GM19438 (cell line): ENCODE results near the gene AFAP1.

Source experiments
- ATAC-seq: cut with Tn5 transposase; IDR thresholded peaks from one replicate; pipeline ENCODE4 v1.9.1; 2021; ENCODE audit warnings: low read depth; ENCODE audit not compliant: unreplicated experiment

AFAP1 gene

GRCh38 chr4:7795983-7796382, 143.7 kb downstream of the AFAP1 start:
- no peak for ATAC-seq

GRCh38 chr4:7793186-7793585, 146.5 kb downstream of the AFAP1 start:
- ATAC-seq = no peak

- ATAC-seq = no peak
These were observed 147.0 kb downstream of the AFAP1 start for GRCh38 chr4:7792616-7793015.

- no peak for ATAC-seq
These were observed 148.7 kb downstream of the AFAP1 start for GRCh38 chr4:7790999-7791398.

- no peak for ATAC-seq
These were observed 149.6 kb downstream of the AFAP1 start for GRCh38 chr4:7790023-7790422.

GRCh38 chr4:7788694-7789425, 150.8 kb downstream of the AFAP1 start:
- no peak for ATAC-seq

- no peak for ATAC-seq
These were observed 151.5 kb downstream of the AFAP1 start for GRCh38 chr4:7788193-7788592.

- no peak for ATAC-seq
These were observed 151.9 kb downstream of the AFAP1 start for GRCh38 chr4:7787681-7788141.

GRCh38 chr4:7787067-7787466, 152.6 kb downstream of the AFAP1 start:
- no peak for ATAC-seq

- no peak for ATAC-seq
These were observed 153.1 kb downstream of the AFAP1 start for GRCh38 chr4:7786517-7786916.

GRCh38 chr4:7786040-7786439, 153.6 kb downstream of the AFAP1 start:
- no peak for ATAC-seq

GRCh38 chr4:7785017-7785416, 154.6 kb downstream of the AFAP1 start:
- no peak for ATAC-seq

- ATAC-seq = no peak
These were observed 155.4 kb downstream of the AFAP1 start for GRCh38 chr4:7784131-7784870.

- no peak for ATAC-seq
These were observed 156.1 kb downstream of the AFAP1 start for GRCh38 chr4:7783541-7783940.

GRCh38 chr4:7782783-7783182, 156.9 kb downstream of the AFAP1 start:
- ATAC-seq = no peak

- ATAC-seq = no peak
These were observed 157.7 kb downstream of the AFAP1 start for GRCh38 chr4:7781993-7782392.

GRCh38 chr4:7781366-7781765, 158.3 kb downstream of the AFAP1 start:
- ATAC-seq = no peak

- ATAC-seq = no peak
These were observed 158.8 kb downstream of the AFAP1 start for GRCh38 chr4:7780751-7781348.

GRCh38 chr4:7779432-7779768, 160.3 kb downstream of the AFAP1 start:
- no peak for ATAC-seq

- no peak for ATAC-seq
These were observed 160.9 kb downstream of the AFAP1 start for GRCh38 chr4:7778510-7779431.
